HG03064 (cell line): ENCODE measurements around the gene ZNF462.

Experiments used
- ATAC-seq: cut with Tn5 transposase; IDR thresholded peaks from one replicate; pipeline ENCODE4 v1.9.1; 2021; ENCODE audit warnings: low read depth; ENCODE audit not compliant: unreplicated experiment

The ZNF462 gene

GRCh38 chr9:107039542-107039941, 176.6 kb downstream of the ZNF462 start:
- ATAC-seq, result no peak

- ATAC-seq, result no peak
Measured at GRCh38 chr9:107042606-107043005, 179.6 kb downstream of the ZNF462 start.

DNA sequence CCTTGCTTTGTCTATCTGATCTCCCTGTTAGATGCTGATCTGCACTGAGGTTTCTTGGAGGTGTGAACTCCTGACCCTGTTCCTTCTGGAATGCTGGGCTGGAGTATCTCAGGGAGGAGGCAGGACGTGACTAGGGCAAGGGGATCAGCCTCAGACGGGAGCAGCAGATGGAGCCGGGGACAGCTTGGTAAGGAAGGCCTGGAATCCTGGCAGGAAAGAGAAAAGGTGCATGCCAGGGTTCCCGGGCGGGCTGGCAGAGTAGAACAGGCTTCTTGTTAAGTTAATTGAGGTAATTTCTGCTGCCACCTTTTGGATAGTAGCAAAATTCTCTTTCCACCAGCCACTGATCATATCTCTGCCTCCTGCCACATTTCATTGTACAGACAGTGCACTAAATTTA, 180.9 kb downstream of the ZNF462 start:
- ATAC-seq, result no peak

- ATAC-seq, result no peak
Measured at GRCh38 chr9:107044872-107045271, 181.9 kb downstream of the ZNF462 start.

DNA sequence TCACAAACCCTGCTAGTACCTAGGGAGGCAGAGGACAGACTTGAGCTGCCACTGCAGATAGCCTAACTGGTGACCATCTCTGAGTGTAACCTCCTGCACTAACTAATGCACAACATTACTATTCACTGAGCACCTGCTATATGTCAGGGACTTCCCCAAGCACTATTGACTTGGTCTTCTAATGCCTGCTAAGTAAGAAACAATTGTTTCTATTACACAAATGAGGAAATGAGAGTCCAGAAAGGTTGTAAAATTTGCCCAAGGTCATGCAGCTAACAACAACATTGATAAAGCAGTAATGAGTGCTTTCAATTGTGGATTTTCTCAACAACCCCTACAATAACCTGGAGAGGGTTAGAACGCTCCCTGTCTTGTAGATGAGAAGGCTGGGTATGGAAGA, 183.7 kb downstream of the ZNF462 start:
- peak; percentile 85 for ATAC-seq

- no peak for ATAC-seq
Measured at GRCh38 chr9:107049046-107049802, 186.3 kb downstream of the ZNF462 start.

DNA sequence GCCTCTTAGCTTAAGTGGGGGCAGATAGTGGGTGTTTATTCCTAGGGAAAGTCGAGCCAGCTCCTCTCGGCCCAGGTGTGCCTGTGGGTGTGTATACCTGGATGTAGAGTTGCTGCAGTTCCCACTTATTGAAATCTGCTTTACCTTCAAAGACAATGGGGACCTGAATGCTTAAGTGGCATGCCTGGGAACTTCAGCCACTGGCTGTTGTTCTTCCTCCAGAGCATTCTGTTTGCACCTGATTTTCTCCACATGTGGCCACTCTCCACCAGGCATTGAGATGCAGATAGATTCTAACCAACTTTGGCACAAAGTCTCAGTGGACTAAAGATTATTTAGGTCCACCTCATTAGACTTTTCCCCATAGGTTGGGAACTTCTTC, 186.8 kb downstream of the ZNF462 start:
- no peak for ATAC-seq

- no peak for ATAC-seq
Measured at GRCh38 chr9:107051392-107051791, 188.4 kb downstream of the ZNF462 start.

DNA sequence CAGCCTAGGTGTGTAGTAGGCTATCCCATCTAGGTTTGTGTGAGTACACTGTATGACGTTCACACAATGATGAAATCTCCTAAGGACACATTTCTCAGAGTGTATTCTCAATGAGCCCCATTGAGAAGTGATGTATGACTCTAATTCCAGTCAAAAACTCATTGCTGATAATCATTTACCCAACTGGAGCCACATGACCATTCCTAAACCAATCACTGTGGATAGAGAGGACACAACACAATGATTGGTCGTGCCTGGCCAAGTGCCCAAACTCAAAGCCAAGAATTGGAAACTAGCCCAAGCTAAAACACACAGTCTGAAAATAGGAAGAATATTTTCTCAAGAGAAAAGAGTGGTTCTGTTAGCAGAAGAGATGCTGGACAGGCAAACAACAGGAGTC, 191.2 kb downstream of the ZNF462 start:
- no peak for ATAC-seq

DNA sequence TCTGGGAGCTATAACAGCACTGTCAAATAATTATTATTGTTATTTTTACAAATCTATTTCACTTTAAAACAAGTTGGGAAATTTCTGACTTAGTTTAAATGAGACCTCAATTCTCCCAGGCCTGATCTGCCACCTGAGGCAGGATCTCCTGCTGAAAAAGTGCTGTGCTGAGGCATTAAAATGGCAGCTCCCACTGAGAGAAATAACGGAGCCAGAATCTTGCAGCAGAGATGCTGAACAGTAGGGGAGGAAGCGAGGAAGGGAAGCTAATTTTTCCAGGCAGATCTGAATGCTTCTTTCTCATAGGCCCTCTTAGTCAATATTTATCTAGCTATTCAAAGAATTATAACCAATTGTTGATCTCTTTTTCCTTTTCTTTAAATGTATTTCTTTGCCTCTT, 196.3 kb downstream of the ZNF462 start:
- no peak for ATAC-seq

DNA sequence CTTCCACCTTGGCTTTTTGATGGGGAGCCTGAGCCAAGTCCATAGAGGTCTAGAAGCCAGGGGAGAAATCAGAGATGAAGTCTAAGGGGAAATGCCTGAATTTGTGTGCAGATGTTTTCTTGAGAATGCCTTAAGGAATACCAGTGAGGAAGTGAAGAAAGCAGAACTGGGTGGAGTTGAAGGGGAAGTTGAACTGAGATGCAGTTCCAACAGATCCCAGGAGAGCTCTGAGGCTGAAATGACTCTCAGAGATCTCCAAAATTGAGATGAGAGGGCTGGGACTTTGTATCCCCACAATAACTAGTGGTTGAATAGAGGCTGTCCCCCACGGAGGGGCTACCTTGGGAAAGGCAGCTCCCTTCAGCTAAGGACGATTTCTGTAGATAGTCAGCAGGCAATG, 197.1 kb downstream of the ZNF462 start:
- ATAC-seq, result no peak
